Measurements from ENCODE around the gene RASSF7.

RASSF7 gene

DNA sequence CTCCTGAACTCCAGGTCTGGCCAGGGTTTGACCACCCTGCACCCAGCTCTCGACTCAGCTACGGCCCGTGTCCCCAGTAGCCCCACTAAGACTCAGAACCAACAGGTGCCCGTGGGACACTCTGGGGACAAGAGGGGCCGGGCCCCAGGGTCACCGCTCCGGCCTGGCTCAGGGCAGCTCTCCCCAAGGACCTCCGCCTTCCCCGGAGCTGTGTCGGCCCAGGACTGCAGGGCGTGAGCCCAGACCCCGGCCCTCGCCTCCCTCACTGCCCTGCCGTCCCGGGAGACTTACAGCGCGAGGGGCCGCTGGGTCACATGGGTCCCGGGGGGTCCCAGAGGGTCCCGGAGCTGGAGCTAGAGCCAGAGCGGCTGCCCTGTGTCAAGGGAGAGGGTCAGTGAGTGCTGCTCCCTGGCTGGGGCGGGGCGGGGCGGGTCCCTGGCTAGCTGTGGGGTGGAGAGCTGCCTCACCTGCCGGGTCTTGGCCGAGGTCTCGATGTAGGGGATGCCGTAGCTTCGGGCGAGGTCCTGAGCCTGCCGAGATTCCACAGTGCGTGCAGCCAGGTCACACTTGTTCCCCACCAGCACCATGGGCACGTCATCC, 27.7 kb upstream of the RASSF7 start:
- no peak for DNase-seq (ENCODE audit: low spot score)

DNA sequence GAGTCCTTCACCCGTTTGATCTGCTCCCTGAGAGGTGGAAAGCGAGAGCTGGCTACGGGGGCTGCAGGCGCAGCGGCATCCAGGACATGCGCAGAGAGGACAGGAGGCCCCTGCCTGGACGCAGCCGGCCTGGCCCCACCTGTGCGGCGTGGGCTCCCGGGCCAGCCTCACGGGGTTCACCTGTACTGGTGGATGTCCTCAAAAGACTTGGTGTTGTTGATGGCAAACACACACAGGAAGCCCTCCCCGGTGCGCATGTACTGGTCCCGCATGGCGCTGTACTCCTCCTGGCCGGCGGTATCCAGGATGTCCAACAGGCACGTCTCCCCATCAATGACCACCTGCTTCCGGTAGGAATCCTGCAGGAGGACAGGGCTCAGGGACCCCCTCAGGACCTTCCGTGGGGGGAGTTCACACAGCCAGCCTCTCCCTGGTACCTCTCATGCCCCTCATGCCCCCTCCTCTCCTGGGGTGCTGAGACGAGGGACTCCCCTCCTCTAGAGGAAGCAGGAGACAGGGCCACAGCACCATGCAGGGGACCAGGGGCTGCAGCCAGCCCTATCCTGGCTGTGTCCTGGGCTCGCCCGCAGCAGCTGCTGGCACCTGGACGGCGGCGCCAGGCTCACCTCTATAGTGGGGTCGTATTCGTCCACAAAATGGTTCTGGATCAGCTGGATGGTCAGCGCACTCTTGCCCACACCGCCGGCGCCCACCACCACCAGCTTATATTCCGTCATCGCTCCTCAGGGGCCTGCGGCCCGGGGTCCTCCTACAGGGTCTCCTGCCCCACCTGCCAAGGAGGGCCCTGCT, 27.0 kb upstream of the RASSF7 start:
- DNase-seq (ENCODE audit: low spot score), result no peak

DNA sequence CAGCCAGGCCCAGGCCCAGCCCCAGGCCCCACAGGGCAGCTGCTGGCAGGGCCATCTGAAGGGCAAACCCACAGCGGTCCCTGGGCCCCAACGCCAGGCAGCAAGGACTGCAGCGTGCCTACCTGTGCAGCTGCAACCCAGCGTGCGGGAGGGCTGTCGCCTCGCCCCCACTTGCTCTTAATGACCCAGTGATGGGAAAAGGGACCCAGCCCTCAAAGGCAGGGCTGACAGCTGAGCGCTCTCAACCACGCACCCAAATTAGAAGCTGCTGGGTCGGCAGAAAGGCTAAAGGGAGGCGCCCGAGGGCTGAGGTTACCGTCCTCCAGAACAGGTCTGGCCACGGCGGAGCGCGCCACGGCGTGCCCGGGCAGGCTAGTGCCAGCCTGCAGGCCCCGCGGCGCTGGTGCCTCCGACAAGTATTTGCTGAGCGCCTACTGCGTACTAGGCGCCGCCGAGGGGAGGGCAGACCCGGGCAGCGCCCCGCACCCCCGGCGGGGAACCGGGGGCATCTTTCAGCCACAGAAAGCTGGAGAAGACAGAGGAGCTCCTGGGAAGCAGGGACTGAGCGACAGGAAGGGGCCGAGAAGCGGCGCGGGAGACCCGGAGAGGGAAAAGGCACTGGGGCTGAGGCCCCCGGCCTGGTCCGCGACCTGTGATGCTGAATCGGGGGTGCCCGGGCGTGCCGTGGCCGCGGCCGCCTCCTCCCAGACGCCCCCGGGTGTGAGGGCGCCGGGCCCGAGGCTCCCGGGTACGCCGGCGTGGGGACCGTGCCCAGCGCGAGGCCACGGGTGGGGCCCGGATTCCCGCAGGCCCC, 26.2 kb upstream of the RASSF7 start:
- DNase-seq (ENCODE audit: low spot score), result peak; percentile 25

DNA sequence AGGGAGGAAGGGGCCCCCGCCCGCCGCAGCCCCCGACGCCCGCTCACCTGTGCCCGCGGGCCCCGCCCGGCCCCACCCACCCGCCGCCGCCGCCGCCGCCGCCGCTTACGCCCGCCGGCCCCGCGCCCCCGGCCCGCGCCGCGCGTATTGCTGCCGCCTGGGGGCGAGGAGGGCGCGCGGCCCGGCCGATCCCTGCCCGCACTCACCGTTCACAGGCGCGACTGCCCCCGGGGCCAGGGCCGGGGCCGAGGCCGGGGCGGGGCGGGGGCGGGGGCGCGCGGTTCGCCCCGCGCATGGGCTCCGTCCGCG, 25.6 kb upstream of the RASSF7 start:
- no peak for DNase-seq (ENCODE audit: low spot score)

DNA sequence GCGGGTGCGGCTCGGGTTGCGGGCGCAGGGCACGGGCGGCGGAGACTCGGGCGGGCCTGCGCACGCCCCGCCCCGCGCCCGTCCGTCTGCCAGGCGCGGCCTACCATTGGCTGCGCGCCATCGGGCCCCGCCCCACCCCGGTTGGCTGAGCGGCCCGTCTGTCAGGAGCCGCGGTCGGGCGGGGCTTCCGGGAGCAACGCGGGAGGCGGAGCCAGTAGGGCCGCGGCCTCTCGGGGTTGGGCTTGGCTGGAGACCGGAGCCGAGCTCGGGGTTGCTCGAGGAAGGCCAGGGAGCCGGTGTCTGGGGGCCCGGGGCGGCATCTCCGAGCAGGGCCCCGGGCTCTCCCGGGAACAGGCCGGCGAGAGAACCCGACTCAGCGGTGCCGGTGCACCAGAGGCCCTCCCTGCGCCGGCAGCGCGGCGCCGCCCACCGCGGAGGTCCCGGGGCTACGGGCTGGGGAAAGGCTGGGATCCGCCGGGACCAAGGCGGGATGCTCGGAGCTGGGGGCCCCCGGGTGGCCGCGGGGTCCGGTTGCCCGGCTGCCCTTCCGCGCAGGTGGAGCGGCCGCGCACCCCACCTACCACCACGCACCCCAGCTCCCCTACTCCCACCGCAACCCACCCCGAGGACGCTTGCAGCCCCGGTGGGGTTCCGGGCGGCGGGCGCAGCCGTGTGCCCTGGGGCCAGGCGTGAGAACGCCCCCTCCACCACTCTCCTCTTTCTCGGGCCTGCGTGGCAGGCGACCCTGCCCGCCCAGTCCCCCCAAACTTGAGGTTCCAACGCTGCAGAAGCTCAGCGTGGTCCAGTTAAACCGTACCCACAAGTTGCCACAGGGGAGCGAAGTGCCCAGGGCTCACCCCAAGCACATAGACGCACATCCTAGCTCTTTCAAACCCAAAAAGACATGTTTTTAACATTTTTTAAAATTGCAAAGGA, 25.0 kb upstream of the RASSF7 start, which contains the start of gene HRAS:
HRAS (minus strand) TSS at position 58 of the 936 bp plus-strand sequence.
- peak; percentile 96 for DNase-seq (ENCODE audit: low spot score)

DNA sequence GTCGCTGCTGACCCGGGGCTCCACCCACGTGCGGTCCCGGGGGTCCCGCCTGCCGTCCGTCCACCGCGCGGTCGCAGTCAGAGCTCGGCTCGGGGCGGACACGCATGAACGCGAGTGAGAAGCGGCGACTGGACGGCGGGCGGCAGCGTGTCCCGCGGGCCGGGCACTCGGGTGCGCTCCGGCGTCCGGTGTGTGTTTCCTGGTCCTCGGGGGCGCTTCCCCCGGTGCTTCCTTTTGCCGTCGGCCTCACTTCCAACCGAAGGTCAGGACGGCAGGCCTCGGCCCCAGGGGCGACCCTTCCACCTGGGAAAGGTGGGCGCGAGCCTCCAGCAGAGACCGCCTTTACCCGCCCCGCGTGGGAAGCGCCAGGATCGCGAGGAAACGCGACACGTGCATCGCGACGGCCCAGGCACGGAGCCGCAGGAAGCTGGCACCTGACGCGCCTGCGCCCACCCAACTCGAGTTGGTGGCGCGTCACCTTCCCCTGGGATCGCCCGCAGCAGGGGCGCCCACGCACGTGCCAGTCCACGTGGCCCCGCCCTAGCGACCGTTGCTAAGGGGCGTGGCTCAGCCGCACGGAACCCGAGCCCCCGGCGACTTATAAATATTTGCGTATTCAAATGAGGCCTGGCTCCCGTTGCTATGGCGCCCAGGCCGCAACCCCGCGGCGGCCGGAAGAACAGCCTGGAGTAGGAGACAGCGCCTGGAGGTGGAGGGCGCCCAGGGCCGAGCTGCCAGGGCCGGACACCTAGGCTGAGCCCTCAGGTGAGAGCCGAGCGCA, 23.7 kb upstream of the RASSF7 start, which contains the start of gene LRRC56:
LRRC56 (plus strand) TSS at position 687 of the 781 bp plus-strand sequence. CDS start 3,158 bp downstream, outside the sequence.
- peak; percentile 96 for DNase-seq (ENCODE audit: low spot score)

DNA sequence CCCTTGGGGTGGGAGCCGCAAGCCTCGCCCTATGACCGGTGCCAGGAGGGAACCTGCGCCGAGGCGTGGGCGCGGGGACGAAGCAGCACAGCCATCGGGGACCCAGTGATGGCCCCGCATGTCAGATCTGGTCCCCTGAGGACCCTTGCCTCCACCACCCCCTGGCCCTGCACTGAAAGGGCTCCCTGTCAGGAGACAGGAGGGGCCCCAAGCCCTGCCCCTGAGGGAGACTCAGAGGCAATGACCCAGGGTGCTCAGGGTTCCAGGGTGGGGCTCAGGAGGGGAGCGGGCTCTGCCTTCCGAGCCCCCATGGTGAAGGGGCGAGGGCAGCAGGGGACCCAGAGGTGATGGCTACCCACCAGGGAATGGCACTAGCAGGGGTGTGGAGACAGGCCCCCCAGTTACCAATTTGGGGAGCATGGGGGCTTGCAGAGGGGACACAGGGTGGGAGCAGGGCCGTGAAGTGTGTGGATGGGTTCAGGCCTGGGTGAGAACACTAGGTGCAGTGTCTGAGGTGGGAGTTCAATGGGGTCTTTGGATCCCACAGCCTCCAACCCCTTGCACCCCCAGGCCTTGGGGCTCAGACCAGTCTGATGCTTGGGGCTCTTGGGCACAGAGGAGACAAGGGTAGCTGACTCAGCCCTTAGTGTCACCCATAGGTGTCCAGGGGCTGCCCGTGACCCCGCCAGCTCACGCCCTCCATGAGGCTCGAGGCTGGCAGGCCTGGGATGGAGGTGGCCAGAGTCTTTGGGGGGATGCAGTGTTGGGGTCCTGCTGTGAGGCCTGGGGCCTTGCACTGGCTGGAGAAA, 22.9 kb upstream of the RASSF7 start:
- no peak for DNase-seq (ENCODE audit: low spot score)

DNA sequence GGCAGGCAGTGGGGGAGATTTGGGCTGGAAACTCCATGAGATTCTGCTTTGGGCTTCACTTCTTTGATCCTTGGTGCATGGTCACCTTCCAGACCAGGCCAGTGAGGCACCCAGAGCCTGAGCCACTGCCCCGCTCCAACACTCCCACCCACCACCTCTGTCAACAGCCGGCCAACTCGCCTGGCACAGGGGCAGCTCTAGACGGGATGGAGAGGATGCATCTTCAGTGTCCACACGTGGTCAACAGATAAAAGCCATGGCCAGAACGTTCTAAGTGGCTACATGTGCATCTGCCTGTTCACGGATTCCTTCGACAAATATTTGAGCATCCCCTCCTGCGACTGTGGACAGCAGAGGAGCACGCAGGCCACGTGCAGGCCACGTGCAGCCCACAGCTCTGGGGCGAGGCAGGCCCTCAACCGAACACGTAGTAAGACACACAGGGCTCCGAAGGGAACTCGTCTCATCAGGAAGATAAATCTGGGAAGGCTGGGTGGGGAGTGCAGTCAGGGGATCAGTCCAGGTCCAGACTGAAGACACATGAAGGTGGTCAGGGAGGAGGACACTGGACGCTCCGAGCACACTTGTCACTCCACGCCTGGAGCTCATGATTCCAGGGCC, 22.2 kb upstream of the RASSF7 start:
- DNase-seq (ENCODE audit: low spot score), result no peak

DNA sequence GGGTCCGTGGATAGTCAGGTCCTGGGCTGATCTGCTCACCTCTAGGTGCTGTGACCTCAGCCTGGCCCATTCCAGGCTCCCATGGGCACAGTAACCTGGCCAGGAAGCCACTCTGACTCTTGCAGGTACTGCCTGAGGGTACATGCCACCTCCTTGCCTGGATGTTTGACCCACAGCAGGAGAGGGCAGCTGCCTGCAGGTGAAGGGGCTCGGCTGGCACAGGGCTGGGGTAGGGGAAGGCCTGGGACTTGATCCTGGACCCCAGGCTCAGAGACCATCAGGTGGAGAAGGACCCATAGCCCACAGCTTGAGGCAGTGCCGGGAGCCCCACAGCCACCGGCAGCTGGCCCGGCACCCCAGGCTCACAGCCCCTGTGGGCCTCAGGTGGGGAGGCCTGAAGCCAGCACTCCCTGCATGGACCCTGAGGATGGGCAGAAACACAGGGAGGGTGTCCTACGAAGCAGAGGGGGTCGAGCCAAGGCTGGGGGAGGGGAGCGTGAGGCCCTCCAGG, 20.7 kb upstream of the RASSF7 start:
- DNase-seq (ENCODE audit: low spot score), result no peak

DNA sequence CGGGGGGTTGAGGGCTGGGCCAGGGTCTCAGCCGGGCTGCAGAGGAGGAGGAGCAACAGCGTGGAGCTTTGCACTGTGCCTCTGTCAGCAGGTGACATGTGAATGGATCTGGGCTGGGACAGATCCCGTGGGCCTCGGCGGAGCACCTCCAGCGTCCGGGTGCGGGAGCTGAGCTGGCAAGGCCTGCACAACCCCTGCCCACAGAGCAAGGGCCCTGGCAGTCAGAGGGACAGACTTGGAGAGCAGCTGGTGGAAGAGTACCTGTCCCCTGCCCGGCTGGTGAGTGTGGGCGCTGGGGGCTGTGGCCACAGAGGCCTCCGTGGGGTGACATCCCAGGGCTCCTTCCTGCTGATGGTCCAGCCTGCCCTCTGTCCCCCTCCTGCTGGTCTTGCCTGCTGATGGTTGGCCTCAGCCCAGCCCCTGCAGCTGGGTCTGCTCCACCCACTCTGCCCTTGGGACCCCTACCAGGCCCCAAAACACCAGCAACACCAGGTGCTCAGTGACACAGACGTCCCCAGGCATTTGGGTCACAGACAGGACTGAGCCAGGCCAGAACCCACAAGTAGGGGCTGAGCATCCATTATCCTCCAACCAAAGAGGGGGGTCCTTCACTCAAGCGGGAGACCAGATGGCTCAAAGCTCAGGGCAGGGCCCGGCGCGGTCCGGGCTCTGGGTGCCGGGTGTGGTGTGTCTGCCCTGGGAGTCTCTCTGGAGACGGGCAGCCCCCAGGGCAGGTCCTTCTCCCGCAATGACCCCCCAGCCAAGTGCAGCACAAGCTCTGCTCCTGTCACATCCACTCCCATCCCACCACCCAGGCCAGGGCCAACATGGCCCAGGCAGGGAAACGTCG, 20.0 kb upstream of the RASSF7 start:
- no peak for DNase-seq (ENCODE audit: low spot score)

DNA sequence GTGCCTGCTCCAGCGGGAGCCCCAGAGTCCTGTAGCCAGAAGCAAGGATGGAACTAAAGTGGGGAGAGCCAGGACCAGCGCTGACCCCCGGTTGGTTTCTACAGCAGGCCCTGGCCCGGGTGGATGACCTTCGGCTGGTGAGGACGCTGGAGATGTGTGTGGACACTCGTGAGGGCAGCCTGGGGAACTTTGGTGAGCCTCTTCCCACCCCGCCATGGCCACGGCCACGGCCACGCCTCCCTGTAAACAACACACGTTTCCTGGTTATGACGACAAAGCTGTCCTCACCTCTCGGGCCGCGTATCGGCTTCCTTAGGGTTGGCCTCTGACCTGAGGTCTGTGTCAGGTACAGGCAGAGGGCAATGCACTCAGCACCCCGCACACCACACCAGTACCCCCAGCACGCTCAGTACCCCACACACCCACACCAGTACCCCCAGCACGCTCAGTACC, 19.3 kb upstream of the RASSF7 start:
- no peak for DNase-seq (ENCODE audit: low spot score)

DNA sequence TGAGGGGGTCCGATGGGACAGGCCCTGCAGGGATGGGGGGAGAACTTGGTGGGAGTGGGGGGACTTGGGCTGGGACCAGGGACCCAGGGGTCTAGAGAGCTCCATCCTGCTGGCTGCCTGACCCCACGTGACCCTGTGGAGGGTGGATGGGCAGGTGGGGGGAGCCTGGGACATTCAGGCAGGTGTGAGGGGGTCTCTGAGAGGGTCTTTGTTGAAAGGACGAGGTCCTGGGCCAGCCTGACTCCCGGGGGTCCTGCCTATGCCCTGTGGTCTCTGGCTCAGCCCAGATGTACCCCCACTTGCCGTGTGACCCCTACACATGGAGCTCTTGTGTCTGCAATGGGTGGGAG, 16.0 kb upstream of the RASSF7 start:
- DNase-seq (ENCODE audit: low spot score), result no peak

DNA sequence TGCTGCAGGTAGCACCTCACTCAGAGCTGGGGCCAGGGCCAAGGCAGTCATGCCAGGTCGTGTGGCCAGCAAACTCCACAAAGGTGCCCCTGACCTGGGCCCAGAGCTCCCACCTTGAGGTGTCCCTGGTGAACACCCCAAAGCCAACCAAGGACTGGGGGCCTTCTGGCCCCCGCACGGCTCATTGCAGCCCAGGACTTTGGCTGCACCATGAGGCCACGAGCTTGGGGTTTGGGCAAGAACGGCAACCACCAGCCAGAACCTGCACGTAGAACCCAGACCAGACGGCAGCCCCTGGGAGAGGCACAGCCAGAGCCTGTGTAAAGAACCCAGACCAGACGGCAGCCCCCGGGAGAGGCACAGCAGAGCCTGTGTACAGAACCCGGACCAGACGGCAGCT, 15.6 kb upstream of the RASSF7 start:
- no peak for DNase-seq (ENCODE audit: low spot score)

DNA sequence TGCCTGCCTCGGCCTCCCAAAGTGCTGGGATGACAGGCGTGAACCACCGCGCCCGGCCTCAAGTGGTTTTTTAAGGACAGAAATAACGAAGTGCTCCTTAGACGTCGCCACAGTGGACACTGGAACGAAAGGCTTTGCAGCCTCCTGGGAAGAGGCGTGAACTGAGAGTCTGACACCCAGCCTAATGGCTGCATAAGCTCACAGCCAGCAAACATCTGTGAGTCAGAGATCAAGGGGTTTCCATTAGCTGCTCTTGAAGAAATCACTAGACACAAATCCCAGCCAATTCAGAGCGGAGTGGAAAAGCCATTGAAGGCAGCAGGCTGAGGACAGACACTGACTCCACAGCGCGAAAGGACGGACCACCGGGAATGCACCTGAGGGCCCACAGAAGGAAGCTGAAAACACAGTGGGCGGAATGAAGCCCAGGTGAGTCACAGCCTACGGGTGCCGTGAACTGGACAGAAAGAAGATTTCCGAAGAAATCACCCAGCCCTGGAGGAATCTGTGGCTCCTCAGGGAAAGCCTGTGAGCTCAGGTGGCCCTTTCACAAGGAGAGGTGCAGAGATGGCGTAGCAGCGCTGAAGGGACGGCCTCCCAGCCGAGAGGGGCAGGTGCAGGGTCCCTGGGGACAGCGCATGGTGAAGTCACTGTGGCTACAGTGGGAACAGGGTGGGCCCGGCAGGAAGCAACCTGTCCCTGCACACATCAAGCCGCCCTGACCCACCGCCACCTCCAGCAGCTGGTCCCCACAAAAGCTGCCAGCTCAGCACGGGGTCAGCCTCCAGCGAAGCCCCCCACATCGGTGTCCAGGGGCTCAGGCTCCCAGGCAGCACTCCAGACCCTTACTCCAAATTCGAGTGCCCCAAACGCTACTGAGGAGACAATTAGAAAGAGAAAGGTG, 11.8 kb upstream of the RASSF7 start:
- DNase-seq (ENCODE audit: low spot score), result no peak

DNA sequence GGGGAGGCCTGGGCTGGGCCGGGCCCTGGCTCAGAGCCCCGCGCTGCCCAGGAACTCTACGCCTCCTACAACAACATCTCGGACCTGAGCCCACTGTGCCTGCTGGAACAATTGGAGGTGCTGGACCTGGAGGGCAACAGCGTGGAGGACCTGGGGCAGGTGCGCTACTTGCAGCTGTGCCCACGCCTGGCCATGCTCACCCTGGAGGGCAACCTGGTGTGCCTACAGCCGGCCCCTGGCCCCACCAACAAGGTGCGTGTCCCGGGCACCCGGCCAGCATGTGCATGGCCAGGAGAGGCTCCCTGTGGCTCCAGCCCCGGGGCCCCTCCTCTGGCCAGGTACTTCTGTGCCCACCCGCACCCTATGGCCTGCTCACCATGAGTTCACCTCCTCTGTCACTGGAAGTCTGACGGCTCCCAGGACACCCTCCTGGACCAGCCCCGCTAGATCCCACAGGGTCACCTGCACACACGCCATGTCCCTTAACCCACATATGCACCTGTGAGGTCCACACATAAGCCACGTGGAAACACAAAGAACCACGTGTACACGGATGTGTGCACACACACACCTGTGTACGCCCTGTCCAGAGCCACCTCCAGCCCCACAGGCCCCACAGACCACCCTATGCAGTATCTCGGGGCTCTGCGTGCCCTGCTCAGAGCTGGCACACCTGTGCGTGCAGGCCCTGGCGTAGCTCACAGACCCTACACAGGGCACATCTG, 10.6 kb upstream of the RASSF7 start:
- no peak for DNase-seq (ENCODE audit: low spot score)

DNA sequence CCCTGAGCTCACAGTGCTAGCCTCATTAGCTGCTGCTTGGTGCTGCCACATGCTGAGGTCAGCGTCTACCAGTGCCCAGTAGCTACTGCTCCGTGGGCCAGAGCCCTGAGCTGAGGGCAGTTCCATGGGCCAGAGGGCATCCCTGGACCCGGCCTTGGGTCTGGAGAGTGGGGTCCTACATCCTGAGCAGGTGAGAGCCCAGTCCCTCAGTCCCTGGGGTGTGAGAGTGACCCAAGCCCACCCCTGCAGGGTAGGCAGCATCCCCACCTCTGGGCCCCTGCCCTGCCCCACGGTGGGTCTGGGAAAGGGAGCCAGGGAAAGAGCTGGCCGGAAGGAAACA, 10.1 kb upstream of the RASSF7 start:
- DNase-seq (ENCODE audit: low spot score), result no peak

DNA sequence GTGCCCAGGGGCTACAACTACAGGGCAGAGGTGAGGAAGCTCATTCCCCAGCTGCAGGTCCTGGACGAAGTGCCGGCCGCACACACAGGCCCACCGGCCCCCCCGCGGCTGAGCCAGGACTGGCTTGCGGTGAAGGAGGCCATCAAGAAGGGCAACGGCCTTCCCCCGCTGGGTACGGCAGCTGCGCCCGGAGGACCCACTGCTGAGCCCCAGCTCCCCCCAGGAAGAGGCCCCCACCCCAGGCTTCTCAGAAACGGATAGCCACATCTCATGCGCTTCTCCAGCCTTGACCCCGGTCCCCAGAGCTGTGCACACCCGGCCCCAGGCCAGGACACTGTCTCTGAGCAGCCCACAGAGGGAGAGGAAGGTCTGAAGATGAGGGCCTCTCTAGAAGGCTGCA, 9.6 kb upstream of the RASSF7 start:
- no peak for DNase-seq (ENCODE audit: low spot score)

Data from CD4-positive, alpha-beta T cell treated with Interleukin-15 for 4 hours (primary cell).